TTC549 (cell line): ENCODE data around the gene ARL6IP5.

Experiments
- FAIRE-seq: peaks from 2 replicates; lab custom pipeline; 2012; peaks lifted over from hg19 to GRCh38; lab: Jason Lieb, UNC

The ARL6IP5 gene

GRCh38 chr3:69116897-69117296 is 32.2 kb downstream of the ARL6IP5 start:
- no peak for FAIRE-seq

- no peak for FAIRE-seq
Measured at GRCh38 chr3:69118555-69118954, 33.8 kb downstream of the ARL6IP5 start.

- FAIRE-seq: no peak
Measured at GRCh38 chr3:69119138-69119537, 34.4 kb downstream of the ARL6IP5 start.

GRCh38 chr3:69119681-69120080 is 34.9 kb downstream of the ARL6IP5 start:
- no peak for FAIRE-seq

GRCh38 chr3:69120879-69121464 is 36.2 kb downstream of the ARL6IP5 start:
- FAIRE-seq: no peak

- no peak for FAIRE-seq
Measured at GRCh38 chr3:69121513-69121912, 36.8 kb downstream of the ARL6IP5 start.

GRCh38 chr3:69121950-69122349 is 37.2 kb downstream of the ARL6IP5 start:
- no peak for FAIRE-seq

- no peak for FAIRE-seq
Measured at GRCh38 chr3:69122403-69122802, 37.7 kb downstream of the ARL6IP5 start, which contains the start of gene LMOD3. TSS of gene LMOD3 (minus strand) at chr3:69122595. CDS start at chr3:69122386, 209 bp downstream.

GRCh38 chr3:69126216-69126615 is 41.5 kb downstream of the ARL6IP5 start:
- no peak for FAIRE-seq

- no peak for FAIRE-seq
Measured at GRCh38 chr3:69126999-69127398, 42.3 kb downstream of the ARL6IP5 start.

- FAIRE-seq: no peak
Measured at GRCh38 chr3:69128509-69128908, 43.8 kb downstream of the ARL6IP5 start.

GRCh38 chr3:69129531-69129930 is 44.8 kb downstream of the ARL6IP5 start:
- FAIRE-seq: no peak

- no peak for FAIRE-seq
Measured at GRCh38 chr3:69130689-69131088, 46.0 kb downstream of the ARL6IP5 start.

GRCh38 chr3:69137005-69137404 is 52.3 kb downstream of the ARL6IP5 start:
- no peak for FAIRE-seq

- no peak for FAIRE-seq
Measured at GRCh38 chr3:69137412-69137811, 52.7 kb downstream of the ARL6IP5 start.

- FAIRE-seq: no peak
Measured at GRCh38 chr3:69141313-69141712, 56.6 kb downstream of the ARL6IP5 start.

GRCh38 chr3:69142090-69142489 is 57.4 kb downstream of the ARL6IP5 start:
- FAIRE-seq: no peak

GRCh38 chr3:69142797-69143454 is 58.2 kb downstream of the ARL6IP5 start:
- no peak for FAIRE-seq

GRCh38 chr3:69143612-69144011 is 58.9 kb downstream of the ARL6IP5 start:
- FAIRE-seq: no peak

- no peak for FAIRE-seq
Measured at GRCh38 chr3:69144631-69145245, 60.0 kb downstream of the ARL6IP5 start.

- no peak for FAIRE-seq
Measured at GRCh38 chr3:69145688-69146087, 61.0 kb downstream of the ARL6IP5 start.

GRCh38 chr3:69149586-69149985 is 64.8 kb downstream of the ARL6IP5 start:
- FAIRE-seq: no peak
